Astrocyte of the cerebellum (primary cell): ENCODE results near the gene CA5A.

ENCODE experiments used
- DNase-seq: peaks from one replicate; pipeline ENCODE4 v3.0.0-alpha.2; 2011; ENCODE audit warnings: low read depth
- H3K4me3 ChIP-seq: 2 replicates; pipeline ENCODE4 v1.5.1; 2011; ENCODE audit warnings: mild to moderate bottlenecking, low read depth, low read length, moderate library complexity
- CTCF ChIP-seq: IDR thresholded peaks from 2 replicates; pipeline ENCODE4 v1.5.1; 2012; ENCODE audit warnings: low read length, low read depth, moderate library complexity, mild to moderate bottlenecking; ENCODE audit errors: missing control alignments
- in situ Hi-C: cut with HindIII; loops from 2 replicates; pipeline ENCODE4 v1.10.0; 2017; ENCODE audit warnings: low sequenced_read_pairs

The CA5A gene

GRCh38 chr16:87844120-87844733 is 92.1 kb downstream of the CA5A start:
- DNase-seq = no peak
- in situ Hi-C loops = no loop called here
- no peak overlapping the region for H3K4me3 ChIP-seq
- TF ChIP-seq CTCF = peak; percentile 34

GRCh38 chr16:87843678-87844105 is 92.6 kb downstream of the CA5A start:
- no peak for DNase-seq
- no peak for TF ChIP-seq CTCF
- in situ Hi-C loops = no loop called here
- no peak overlapping the region for H3K4me3 ChIP-seq

GRCh38 chr16:87842209-87842869 is 94.0 kb downstream of the CA5A start:
- DNase-seq = no peak
- in situ Hi-C loops = no loop called here
- no peak for TF ChIP-seq CTCF
- H3K4me3 ChIP-seq = no peak overlapping the region

- no peak for DNase-seq
- TF ChIP-seq CTCF = no peak
- no peak overlapping the region for H3K4me3 ChIP-seq
- in situ Hi-C loops = no loop called here
Observed at GRCh38 chr16:87841340-87842208, 94.8 kb downstream of the CA5A start.

GRCh38 chr16:87840271-87840978 is 95.9 kb downstream of the CA5A start:
- in situ Hi-C loops = no loop called here

More at GRCh38 chr16:87840271-87840978, 95.9 kb downstream of the CA5A start:
- no peak for TF ChIP-seq CTCF
- no peak overlapping the region for H3K4me3 ChIP-seq
- DNase-seq = no peak
